SK-N-MC (cell line): ENCODE data around the gene METTL16.

Source experiments
- EZH2 ChIP-seq: fragments of 200-600 bp; sonication (generic); IDR thresholded peaks from one replicate; pipeline ENCODE4 v1.6.1; 2017; ENCODE audit warnings: antibody characterized with exemption
- FOXP2 ChIP-seq: optimal IDR thresholded peaks from 2 replicates; pipeline ENCODE3; 2011; ENCODE audit warnings: mild to moderate bottlenecking, moderate library complexity; ENCODE audit not compliant: insufficient read depth; ENCODE audit errors: extremely low read length, control extremely low read depth
- POLR2AphosphoS5 ChIP-seq: IDR thresholded peaks from 2 replicates; pipeline ENCODE4 v1.6.1; 2012; ENCODE audit warnings: mild to moderate bottlenecking, low read depth, low read length, borderline replicate concordance

DNA sequence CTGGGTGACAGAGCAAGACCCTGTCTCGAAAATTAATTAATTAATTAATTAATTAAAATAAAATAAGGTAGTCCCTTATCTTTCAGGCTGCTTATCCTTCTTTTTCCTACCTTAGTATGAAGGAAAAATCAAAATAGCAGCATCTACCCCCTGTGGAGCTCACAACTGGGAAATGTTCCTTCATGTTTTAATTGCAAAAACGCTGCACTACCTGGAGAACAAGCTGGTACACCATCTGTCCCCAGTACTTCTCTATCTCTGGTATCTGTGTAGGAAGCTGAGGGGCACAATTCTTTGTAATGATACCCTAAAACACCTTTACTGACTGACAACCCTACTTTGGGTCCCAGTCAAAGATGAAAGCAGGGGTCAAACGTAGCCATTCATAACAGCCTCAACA, 55.7 kb downstream of the METTL16 start:
- no peak for TF ChIP-seq POLR2AphosphoS5
- no peak for TF ChIP-seq EZH2
- no peak for TF ChIP-seq FOXP2
